IMR-90 (cell line): Measurements from ENCODE around the gene RRAGD.

Source experiments
- CEBPB ChIP-seq: IDR thresholded peaks from 2 replicates; pipeline ENCODE4 v1.6.1; 2012; ENCODE audit warnings: low read depth, low read length, improper control_type of control experiment
- FOS ChIP-seq: fragments of 150-350 bp; IDR thresholded peaks from 2 replicates; pipeline ENCODE4 v1.6.1; 2016; ENCODE audit warnings: low read depth, low read length
- MAFK ChIP-seq: IDR thresholded peaks from 2 replicates; pipeline ENCODE4 v1.6.1; 2012; ENCODE audit warnings: low read depth, low read length, improper control_type of control experiment
- MAZ ChIP-seq: IDR thresholded peaks from 2 replicates; pipeline ENCODE4 v1.6.1; 2012; ENCODE audit warnings: low read depth, mild to moderate bottlenecking, low read length, improper control_type of control experiment, moderate library complexity, borderline replicate concordance
- NFE2L2 ChIP-seq: fragments of 150-350 bp; IDR thresholded peaks from 2 replicates; pipeline ENCODE4 v1.6.1; 2016; ENCODE audit warnings: low read depth, mild to moderate bottlenecking, low read length
- POLR2A ChIP-seq: IDR thresholded peaks from 2 replicates; pipeline ENCODE4 v1.6.1; 2012; ENCODE audit warnings: mild to moderate bottlenecking, low read depth, low read length
- RFX5 ChIP-seq: IDR thresholded peaks from 2 replicates; pipeline ENCODE4 v1.8.0; 2012; ENCODE audit warnings: low read depth, mild to moderate bottlenecking, low read length, moderate library complexity
- TF ChIP-seq, protein P1 (sequence below): conservative IDR thresholded peaks from 2 replicates; pipeline ENCODE4 v1.5.1; 2012; ENCODE audit warnings: mild to moderate bottlenecking, low read depth, low read length, improper control_type of control experiment

DNA sequence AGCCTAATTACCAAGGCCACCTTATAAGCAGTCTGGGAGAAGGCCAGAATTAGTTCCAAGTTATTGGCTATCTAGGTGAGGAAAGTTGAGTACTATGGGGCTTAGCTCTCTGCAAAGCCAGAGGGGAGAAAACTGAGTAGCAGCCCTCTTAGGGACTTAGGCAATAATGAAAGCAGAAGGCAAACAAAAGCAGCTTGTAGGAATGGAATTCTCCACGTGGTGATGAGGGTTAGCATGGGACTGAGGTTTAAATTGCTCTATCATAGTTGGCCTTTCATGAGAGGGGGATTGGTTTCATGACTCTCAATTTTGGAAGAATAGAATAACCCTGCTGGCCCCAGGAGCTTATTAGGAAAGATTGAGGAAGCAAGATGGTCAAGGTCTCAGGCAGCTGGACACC is 52.5 kb downstream of the RRAGD start:
- TF ChIP-seq, protein P1, sequence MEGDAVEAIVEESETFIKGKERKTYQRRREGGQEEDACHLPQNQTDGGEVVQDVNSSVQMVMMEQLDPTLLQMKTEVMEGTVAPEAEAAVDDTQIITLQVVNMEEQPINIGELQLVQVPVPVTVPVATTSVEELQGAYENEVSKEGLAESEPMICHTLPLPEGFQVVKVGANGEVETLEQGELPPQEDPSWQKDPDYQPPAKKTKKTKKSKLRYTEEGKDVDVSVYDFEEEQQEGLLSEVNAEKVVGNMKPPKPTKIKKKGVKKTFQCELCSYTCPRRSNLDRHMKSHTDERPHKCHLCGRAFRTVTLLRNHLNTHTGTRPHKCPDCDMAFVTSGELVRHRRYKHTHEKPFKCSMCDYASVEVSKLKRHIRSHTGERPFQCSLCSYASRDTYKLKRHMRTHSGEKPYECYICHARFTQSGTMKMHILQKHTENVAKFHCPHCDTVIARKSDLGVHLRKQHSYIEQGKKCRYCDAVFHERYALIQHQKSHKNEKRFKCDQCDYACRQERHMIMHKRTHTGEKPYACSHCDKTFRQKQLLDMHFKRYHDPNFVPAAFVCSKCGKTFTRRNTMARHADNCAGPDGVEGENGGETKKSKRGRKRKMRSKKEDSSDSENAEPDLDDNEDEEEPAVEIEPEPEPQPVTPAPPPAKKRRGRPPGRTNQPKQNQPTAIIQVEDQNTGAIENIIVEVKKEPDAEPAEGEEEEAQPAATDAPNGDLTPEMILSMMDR: no peak
- TF ChIP-seq POLR2A: no peak
- no peak for TF ChIP-seq MAFK
- no peak for TF ChIP-seq CEBPB
- TF ChIP-seq NFE2L2: no peak
- no peak for TF ChIP-seq MAZ
- TF ChIP-seq RFX5: no peak
- no peak for TF ChIP-seq FOS
